Endometrial microvascular endothelial cells (primary cell): ENCODE measurements around the gene SLC20A1. TPM values are rescaled to one million over a fixed set of nuclear protein-coding genes. Genes with fewer than 3 reads are reported as not detected.
"Not testable (repeated sequence)": the region's sequence is repeated elsewhere in the genome, so short reads cannot be mapped to it uniquely, and the experiment has no call there.

Experiments used
- in situ Hi-C: cut with HindIII; loops from 2 replicates; pipeline ENCODE4 v1.10.0; 2017; ENCODE audit warnings: low sequenced_read_pairs, low pct_unique_long_range_greater_than_20kb; ENCODE audit errors: inconsistent ontology term
- total RNA-seq: library from RNA; depleted of rRNA; stranded (reverse); fragments of >200 nt; gene quantifications from one replicate; pipeline ENCODE4 v1.2.3, GENCODE V29; 2015; ENCODE audit errors: inconsistent ontology term

Gene SLC20A1
- total RNA-seq, 1 donor from 2014 or later: 98.8 TPM

- in situ Hi-C loops: not testable (repeated sequence)
These were observed 21.8 kb downstream of the SLC20A1 start for GRCh38 chr2:112667540-112667939.

DNA sequence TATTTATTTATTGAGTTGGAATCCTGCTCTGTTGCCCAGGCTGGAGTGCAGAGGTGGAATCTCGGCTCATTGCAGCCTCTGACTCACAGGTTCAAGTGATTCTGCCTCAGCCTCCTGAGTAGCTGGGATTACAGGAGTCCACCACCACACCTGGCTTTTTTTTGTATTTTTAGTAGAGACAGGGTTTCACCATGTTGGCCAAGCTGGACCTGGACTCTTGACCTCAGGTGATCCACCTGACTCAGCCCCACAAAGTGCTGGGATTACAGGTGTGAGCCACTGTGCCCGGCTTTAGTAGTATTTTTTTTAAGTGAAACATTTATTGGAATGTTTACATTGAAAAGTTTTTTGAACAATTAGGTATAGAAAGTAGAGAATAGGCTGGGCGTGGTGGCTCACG is 23.9 kb downstream of the SLC20A1 start:
- in situ Hi-C loops: no loop called here

DNA sequence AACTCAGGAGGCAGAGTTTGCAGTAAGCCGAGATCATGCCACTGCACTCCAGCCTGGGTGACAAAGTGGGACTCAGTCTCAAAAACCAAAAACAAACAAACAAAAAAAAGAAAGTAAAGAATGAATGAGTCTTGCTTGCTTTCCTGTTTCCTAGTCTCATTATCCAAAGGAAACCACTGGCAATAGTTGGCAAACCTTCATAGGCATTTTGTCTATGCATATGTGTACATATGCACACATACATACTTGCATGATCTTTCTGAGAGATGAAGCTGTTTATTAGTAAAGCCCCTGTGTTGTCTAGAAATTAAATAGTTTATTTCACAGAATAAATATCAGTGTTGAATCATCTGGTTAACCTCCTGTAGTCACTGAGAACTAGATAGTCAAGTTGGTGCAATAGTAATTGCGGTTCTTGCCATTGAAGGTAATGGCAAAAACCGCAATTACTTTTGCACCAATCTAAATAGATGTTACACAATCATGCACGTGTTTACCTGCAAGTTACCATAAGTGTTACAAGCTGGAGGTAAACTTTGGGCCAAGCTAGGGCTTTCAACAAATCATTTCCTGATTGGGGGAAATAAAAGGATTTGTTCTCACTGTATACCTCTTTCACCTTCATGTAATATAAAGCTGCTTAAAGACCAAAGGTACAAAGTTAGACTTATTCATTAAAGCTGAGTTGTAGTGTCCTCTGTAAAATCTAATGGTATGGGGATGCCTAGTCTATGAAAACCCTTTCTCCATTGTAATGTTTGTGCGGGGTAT is 24.7 kb downstream of the SLC20A1 start:
- in situ Hi-C loops: no loop called here

DNA sequence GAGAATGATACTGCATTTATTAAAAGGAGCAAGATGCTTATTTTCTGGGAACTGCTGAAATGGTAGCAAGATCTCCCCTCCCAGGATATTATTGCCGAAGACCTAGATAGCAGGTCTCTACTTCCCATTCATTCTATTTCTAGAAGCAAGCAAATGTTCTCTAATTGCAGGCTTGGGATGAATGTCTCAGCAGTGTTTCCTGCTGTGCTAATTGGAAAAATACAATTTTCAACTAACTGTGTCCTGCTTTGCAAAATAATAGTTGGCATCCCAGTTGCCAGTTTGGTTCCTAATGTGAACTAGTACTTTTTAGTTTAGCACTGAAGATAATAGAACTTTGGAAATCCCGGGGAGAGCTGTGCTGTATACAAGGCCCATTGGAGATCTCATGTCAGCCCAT is 26.1 kb downstream of the SLC20A1 start:
- in situ Hi-C loops: no loop called here

- in situ Hi-C loops: no loop called here
These were observed 27.3 kb downstream of the SLC20A1 start for GRCh38 chr2:112673008-112673407.

DNA sequence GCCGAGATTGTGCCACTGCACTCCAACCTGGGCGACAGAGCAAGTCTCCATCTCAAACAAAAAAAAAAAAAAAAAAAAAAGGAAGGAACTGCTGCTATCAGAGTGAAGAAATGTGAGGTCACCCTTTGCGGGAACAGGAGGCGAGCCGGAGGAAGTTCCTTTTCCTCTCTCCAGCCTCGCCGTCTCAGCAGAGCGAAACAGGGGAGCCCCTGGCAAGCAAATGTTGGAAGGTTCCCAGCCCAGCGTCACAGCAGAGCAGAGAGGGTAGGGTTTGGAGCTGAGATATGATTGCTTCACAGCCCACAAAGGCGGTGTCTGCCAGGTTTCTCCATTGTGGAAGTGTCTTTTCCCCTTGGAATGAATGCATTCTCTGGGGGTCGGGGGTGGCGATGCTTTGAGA is 28.5 kb downstream of the SLC20A1 start:
- in situ Hi-C loops: no loop called here

- in situ Hi-C loops: no loop called here
These were observed 33.7 kb downstream of the SLC20A1 start for GRCh38 chr2:112679484-112679883.

DNA sequence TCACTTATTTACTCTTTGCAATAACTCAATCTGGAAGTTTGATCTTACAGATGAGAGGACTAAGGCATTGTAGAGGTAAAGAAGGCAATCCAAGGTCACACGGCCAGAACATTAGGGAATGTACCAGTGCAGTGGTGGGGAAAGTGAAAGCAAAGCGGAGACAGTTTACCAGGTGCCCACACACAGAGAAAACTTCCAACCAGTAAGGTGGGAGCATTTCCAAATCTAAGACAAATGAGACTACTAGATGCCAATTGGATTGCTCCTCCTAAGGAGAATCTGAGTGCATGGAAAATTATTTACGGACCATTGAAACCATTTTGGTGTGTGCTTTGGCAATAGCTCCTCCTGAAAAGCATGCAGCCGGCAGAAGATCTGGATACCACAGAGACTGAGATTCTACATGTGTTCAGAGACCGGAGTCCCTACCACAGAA is 34.9 kb downstream of the SLC20A1 start:
- in situ Hi-C loops: no loop called here

DNA sequence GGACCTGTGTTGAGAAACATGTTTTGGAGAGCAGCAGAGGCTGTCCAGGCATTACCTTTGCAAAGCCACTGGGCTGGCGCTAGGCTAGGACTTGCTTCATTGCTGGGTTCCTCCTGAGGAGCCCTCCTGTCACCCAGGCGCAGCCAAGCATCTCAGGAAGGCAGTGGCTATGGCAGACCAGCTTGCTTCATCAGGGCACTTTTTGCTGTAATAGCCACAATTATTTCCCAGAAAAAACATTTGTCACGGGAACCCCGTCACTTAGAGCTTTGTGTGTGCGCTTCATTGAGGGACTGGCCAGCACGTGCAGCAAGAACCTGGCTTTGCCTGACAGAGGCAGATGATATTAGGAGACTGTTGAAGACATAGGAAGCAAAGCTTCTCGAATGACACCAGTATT is 36.4 kb downstream of the SLC20A1 start:
- in situ Hi-C loops: no loop called here

DNA sequence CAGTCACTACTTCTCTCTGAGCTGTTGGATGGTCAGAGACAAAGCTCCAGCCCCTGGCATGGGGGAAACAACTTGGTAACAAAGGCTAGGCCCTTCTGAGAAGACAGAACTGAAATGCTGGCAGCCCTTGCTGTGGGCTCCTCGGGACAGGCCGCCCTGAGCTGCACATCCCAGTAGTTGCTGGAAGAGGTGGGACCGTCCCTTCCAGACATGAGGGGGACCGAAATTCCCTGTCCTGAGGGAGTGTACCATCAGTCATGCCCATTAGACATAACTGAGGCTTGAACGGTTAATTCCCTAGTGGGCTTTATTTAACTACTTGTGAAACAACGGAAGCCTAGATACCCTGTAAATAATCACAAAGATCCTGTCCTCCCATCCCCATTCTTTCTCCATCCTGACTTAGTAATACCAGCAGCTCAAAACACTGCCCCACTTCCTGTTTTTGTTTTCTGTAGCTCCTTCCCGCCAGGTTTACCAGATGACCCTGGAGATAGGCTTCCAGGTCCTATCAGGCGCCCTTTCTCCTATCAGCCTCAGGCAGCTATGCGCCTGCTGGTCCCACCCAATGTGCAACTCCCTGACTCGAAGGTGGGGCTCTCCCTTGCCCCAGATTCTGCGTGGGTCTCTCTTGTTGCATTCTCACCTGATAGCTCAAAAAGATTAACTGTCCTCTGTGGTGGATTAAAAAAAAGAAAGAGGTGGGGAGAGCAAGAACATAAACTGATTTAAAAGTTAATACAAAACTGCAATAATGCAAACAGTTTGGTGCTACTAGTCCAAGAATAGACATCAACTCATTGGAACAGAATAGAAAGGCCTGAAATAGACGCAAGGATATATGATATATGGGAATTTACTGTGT is 38.0 kb downstream of the SLC20A1 start:
- in situ Hi-C loops: no loop called here

DNA sequence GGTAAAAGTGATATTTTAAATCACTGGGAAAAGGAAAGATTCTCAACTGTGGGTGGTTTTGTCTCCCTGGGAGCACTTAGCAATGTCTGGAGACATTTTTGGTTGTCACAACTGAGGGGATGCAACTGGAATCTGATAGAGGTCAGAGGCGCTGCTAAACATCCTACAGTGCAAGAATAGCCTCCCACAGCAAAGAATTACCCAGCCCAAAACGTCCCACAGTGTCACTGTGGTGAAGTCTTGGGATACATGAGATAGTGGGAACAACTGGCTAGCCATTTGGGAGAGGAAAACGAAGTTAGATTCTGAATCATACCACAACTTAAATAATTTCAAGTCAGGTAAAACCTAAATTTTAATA is 38.7 kb downstream of the SLC20A1 start:
- in situ Hi-C loops: no loop called here

DNA sequence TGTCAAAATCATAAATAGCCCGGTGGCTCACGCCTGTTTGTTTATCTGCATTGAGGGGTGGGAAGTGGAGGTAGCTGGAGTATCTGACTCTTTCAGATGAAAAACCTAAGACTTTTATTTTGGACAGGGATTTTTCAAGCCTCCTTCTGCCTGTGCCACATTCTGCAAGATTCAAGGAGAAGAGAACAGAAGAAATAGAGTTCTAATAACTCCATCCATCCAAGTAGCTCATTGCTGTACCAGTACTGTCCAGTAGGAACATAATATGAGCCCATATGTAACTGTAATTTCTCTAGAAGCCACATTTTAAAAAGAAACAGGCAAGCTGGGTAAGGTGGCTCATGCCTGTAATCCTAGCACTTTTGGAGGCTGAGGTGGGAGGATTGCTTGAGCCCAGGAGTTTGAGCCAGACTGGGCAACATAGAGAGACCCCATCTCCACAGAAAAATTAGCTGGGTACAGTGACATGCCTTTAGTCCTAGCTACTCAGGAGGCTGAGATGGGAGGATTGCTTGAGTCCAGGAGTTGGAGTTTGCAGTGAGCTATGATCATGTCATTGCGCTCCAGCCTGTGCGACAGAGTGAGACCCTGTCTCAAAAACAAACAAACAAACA is 39.6 kb downstream of the SLC20A1 start:
- in situ Hi-C loops: no loop called here

DNA sequence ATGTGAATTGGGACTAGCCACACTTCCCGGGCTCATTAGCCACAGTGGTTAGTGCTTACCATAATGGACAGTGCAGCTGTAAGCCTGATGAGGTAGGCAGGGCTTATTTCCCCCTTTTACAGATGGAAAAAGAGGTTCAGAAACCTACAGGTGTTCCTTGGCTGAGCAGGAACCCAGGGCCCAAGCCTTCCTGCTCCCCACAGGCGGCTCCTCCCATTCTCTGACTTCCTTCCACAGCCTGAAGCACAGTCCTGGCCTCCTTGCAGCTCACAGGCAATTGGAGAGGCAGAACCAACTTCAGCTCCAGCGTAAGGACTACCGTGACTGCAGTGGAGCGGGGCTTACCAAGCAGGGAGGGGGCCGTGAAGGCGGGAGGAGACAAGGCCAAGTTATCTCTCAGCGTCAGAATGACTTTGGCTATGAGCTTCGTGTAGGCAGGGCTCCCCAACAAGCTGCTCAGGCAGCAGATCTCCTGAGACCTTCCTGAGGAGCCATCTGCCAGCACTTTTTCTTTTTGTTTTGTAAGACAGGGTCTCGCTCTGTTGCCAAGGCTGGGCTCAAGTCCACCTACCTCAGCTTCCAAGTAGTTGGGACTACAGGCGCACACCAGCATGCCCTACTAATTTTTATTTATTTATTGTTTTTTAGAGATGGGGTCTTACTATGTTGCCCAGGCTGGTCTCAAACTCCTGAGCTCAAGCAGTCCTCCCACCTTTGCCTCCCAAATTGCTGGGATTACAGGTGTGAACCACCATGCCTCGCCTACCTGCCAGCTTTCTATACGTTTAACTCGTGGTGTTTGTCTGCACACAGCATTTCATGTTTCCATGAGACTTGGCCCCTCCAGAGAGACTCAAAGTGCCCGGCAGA is 40.8 kb downstream of the SLC20A1 start:
- in situ Hi-C loops: no loop called here

DNA sequence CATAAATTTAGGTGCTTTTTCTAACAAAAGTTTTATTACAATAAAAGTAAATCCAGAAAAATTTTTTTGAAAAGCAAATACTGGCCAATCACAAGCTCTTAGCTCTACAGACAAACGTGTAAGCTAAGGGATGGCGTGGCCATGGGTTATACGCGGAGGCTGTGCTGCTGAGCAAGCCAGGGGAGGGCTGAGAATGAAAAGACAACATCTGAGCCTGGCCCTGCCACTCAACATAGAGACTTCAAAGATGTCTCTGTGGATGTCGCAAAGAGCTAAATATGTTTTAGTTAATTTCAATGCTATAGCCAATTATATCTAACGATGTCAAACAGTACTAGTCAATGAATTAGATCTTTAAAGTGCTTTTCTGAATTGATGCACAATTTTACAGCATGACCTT is 41.8 kb downstream of the SLC20A1 start:
- in situ Hi-C loops: no loop called here

GRCh38 chr2:112688086-112688880 is 42.5 kb downstream of the SLC20A1 start:
- in situ Hi-C loops: no loop called here

DNA sequence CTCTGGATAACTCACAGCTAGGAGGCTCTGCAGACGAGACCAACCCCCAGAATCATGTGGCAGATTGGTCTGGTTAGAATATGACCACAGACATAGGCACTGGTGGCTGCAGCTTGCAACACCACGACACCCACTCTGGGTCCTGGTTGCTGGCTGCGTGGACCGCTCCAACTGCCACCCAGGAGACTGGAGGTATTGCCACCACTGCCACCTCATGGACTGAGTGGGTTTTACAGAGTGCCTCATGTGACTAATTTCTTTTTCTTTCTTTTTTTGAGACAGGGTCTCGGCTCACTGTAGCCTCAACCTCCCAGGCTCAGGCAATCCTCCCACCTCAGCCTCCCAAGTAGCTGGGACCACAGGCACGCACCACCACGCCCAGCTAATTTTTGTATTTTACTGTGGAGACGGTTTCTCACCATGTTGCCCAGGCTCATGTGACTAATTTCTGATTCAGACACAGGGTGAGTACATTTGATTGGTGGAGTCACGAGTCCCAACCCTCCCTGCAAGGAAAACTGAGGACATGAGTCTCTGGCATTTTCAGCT is 45.2 kb downstream of the SLC20A1 start:
- in situ Hi-C loops: loop anchor here (10.0 kb wide), 1 partner anchor 46 kb away; the partner anchor contains the start of gene SLC20A1

DNA sequence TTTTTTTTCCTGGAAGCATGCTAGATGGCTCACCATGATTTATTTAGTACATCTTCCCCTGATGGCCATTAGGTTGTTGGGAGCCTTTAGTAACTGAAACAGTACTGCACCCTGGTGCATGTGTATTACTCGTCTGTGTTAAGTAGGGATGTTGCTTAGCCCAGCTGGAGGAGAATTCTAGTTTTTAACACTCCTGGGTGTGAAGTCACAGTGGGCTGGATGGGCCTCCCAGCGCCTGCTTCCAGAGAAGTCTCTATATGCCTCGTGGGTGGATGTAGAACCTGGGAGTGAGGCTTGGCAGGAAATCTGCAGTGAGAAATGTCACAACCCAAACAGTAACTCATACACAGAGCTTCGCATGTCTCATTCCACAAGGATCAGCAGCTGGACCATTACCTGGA is 46.1 kb downstream of the SLC20A1 start:
- in situ Hi-C loops: loop anchor here (10.0 kb wide), 1 partner anchor 47 kb away; the partner anchor contains the start of gene SLC20A1

GRCh38 chr2:112692495-112692911 is 46.8 kb downstream of the SLC20A1 start:
- in situ Hi-C loops: loop anchor here (10.0 kb wide), 1 partner anchor 48 kb away; the partner anchor contains the start of gene SLC20A1
